Spinal cord (tissue), 10 donors: ENCODE measurements around the gene PTPN20. TPM values are rescaled to one million over a fixed set of nuclear protein-coding genes. Genes with fewer than 3 reads are reported as not detected.

Source experiments
- DNase-seq, 6 donors: peaks; one replicate each; pipeline versions ENCODE4 v3.0.0 to v3.0.0-alpha.2; 2013 to 2015; ENCODE audit warnings: low spot score in 6 of 6, low read depth in 4 of 6
- H3K27ac ChIP-seq: one replicate; pipeline ENCODE4 v1.5.1; 2013; ENCODE audit warnings: low read depth, low read length, control low read depth
- H3K27me3 ChIP-seq: one replicate; pipeline ENCODE4 v1.6.1; 2013; ENCODE audit warnings: low read length; ENCODE audit not compliant: control insufficient read depth, insufficient read depth
- H3K36me3 ChIP-seq: one replicate; pipeline ENCODE4 v1.6.1; 2013; ENCODE audit warnings: low read length; ENCODE audit not compliant: control insufficient read depth, insufficient read depth
- H3K4me1 ChIP-seq: one replicate; pipeline ENCODE4 v1.6.1; 2013; ENCODE audit warnings: low read length; ENCODE audit not compliant: control insufficient read depth, insufficient read depth
- H3K4me3 ChIP-seq: one replicate; pipeline ENCODE4 v1.5.1; 2013; ENCODE audit warnings: low read depth, low read length, control low read depth
- H3K9me3 ChIP-seq: one replicate; pipeline ENCODE4 v1.6.1; 2013; ENCODE audit warnings: low read length; ENCODE audit not compliant: control insufficient read depth, insufficient read depth
- WGBS: methylation state at CpG from one replicate; pipeline ENCODE4 v1.1.5; 2013; ENCODE audit warnings: missing lambda C conversion rate; ENCODE audit not compliant: insufficient coverage; 5-methylcytosine and 5-hydroxymethylcytosine counted together
- polyA plus RNA-seq, 2 donors: library from polyadenylated mRNA; unstranded; fragments of 120-200 nt; gene quantifications; one replicate each; pipeline ENCODE4 v1.2.1, GENCODE V29; 2013; ENCODE audit not compliant: insufficient read length in 2 of 2
- total RNA-seq, 2 donors: library from RNA; depleted of rRNA in 1 of 2; stranded (reverse); fragments of 120-200 nt in 1 of 2; fragments of >200 nt in 1 of 2; gene quantifications; one replicate each; pipeline versions ENCODE4 v1.2.3 to v1.2.4, GENCODE V29; 2013 to 2014
- donor health status: healthy.

PTPN20 gene
- total and polyA plus RNA-seq, 4 donors, result 7.4 to 20.0 (median 12.2) TPM

- H3K27ac ChIP-seq, result no peak overlapping the region
- H3K4me1 ChIP-seq, result no peaks in the 10 kb centered on the region
- DNase-seq, result no peak
- no peak overlapping the region for H3K4me3 ChIP-seq
- no peaks in the 10 kb centered on the region for H3K36me3 ChIP-seq
- H3K9me3 ChIP-seq, result peaks cover 5% of the 10 kb centered on the region
- no peaks in the 10 kb centered on the region for H3K27me3 ChIP-seq
Measured at GRCh38 chr10:46998192-46998591, 87.0 kb downstream of the PTPN20 start.

GRCh38 chr10:46998595-46998994 is 87.4 kb downstream of the PTPN20 start:
- H3K9me3 ChIP-seq, result peaks cover 5% of the 10 kb centered on the region
- no peaks in the 10 kb centered on the region for H3K36me3 ChIP-seq
- no peak overlapping the region for H3K27ac ChIP-seq
- DNase-seq, result no peak
- H3K4me3 ChIP-seq, result no peak overlapping the region
- H3K4me1 ChIP-seq, result no peaks in the 10 kb centered on the region
- 86% methylated on average over 1 of the region's 2 CpGs for WGBS
- H3K27me3 ChIP-seq, result no peaks in the 10 kb centered on the region

- 100% methylated on average over 1 of the region's 3 CpGs for WGBS
Measured at GRCh38 chr10:46999217-46999616, 88.0 kb downstream of the PTPN20 start.

GRCh38 chr10:47008769-47009168 is 97.5 kb downstream of the PTPN20 start:
- Histone ChIP-seq H3K36me3 (no peaks in the 10 kb centered on the region), H3K4me1 (no peaks in the 10 kb centered on the region), H3K27me3 (no peaks in the 10 kb centered on the region), H3K4me3 (no peak overlapping the region), H3K9me3 (no peaks in the 10 kb centered on the region), H3K27ac (no peak overlapping the region)
- DNase-seq, result no peak
- WGBS, result 54% methylated on average over 2 of the region's 2 CpGs

More at GRCh38 chr10:46999217-46999616, 88.0 kb downstream of the PTPN20 start:
- H3K36me3 ChIP-seq, result no peaks in the 10 kb centered on the region
- no peak for DNase-seq
- H3K9me3 ChIP-seq, result peaks cover 5% of the 10 kb centered on the region
- no peak overlapping the region for H3K4me3 ChIP-seq
- no peaks in the 10 kb centered on the region for H3K27me3 ChIP-seq
- no peaks in the 10 kb centered on the region for H3K4me1 ChIP-seq
- H3K27ac ChIP-seq, result no peak overlapping the region

- Histone ChIP-seq H3K27me3 (no peaks in the 10 kb centered on the region), H3K4me1 (no peaks in the 10 kb centered on the region), H3K36me3 (no peaks in the 10 kb centered on the region), H3K4me3 (no peak overlapping the region), H3K9me3 (no peaks in the 10 kb centered on the region), H3K27ac (no peak overlapping the region)
- 80% methylated on average over 5 of the region's 7 CpGs for WGBS
- DNase-seq, result no peak
Measured at GRCh38 chr10:47009215-47009838, 98.1 kb downstream of the PTPN20 start.

- Histone ChIP-seq H3K4me1 (no peaks in the 10 kb centered on the region), H3K4me3 (no peak overlapping the region), H3K9me3 (no peaks in the 10 kb centered on the region), H3K27me3 (no peaks in the 10 kb centered on the region), H3K27ac (no peak overlapping the region), H3K36me3 (no peaks in the 10 kb centered on the region)
- WGBS, result no CpG with 5 or more reads among the region's 3 CpGs
- no peak for DNase-seq
Measured at GRCh38 chr10:47010036-47010435, 98.8 kb downstream of the PTPN20 start.

- H3K4me1 ChIP-seq, result no peaks in the 10 kb centered on the region
- H3K4me3 ChIP-seq, result no peak overlapping the region
- no peaks in the 10 kb centered on the region for H3K9me3 ChIP-seq
- H3K27me3 ChIP-seq, result no peaks in the 10 kb centered on the region
- no peaks in the 10 kb centered on the region for H3K36me3 ChIP-seq
- H3K27ac ChIP-seq, result no peak overlapping the region
- no peak for DNase-seq
Measured at GRCh38 chr10:47012214-47012613, 101.0 kb downstream of the PTPN20 start.

GRCh38 chr10:47013507-47014154 is 102.4 kb downstream of the PTPN20 start:
- no peak overlapping the region for H3K27ac ChIP-seq
- no peaks in the 10 kb centered on the region for H3K27me3 ChIP-seq
- H3K4me1 ChIP-seq, result no peaks in the 10 kb centered on the region
- H3K4me3 ChIP-seq, result no peak overlapping the region
- WGBS, result 64% methylated on average over 14 of the region's 14 CpGs
- no peaks in the 10 kb centered on the region for H3K9me3 ChIP-seq
- H3K36me3 ChIP-seq, result no peaks in the 10 kb centered on the region
- no peak for DNase-seq

- Histone ChIP-seq H3K27me3 (no peaks in the 10 kb centered on the region), H3K9me3 (no peaks in the 10 kb centered on the region), H3K27ac (no peak overlapping the region), H3K4me1 (no peaks in the 10 kb centered on the region), H3K36me3 (no peaks in the 10 kb centered on the region), H3K4me3 (no peak overlapping the region)
- DNase-seq, result no peak
Measured at GRCh38 chr10:47015404-47015803, 104.2 kb downstream of the PTPN20 start.

GRCh38 chr10:47016564-47016963 is 105.3 kb downstream of the PTPN20 start:
- Histone ChIP-seq H3K9me3 (no peaks in the 10 kb centered on the region), H3K27me3 (no peaks in the 10 kb centered on the region), H3K36me3 (no peaks in the 10 kb centered on the region), H3K4me3 (no peak overlapping the region), H3K27ac (no peak overlapping the region), H3K4me1 (no peaks in the 10 kb centered on the region)
- 88% methylated on average over 6 of the region's 8 CpGs for WGBS
- DNase-seq, result no peak
